Colonic mucosa (tissue), 4 donors: Measurements from ENCODE around the gene CPZ. TPM values are rescaled to one million over a fixed set of nuclear protein-coding genes. Genes with fewer than 3 reads are reported as not detected.
"Not testable (repeated sequence)": the region's sequence is repeated elsewhere in the genome, so short reads cannot be mapped to it uniquely, and the experiment has no call there.

ENCODE experiments used
- DNase-seq: peaks from one replicate; pipeline ENCODE4 v3.0.0-alpha.2; 2020
- H3K27ac ChIP-seq: fragments of 200-600 bp; one replicate; pipeline ENCODE4 v1.8.0; 2021
- H3K27me3 ChIP-seq: fragments of 200-600 bp; one replicate; pipeline ENCODE4 v1.8.0; 2021
- H3K36me3 ChIP-seq: fragments of 200-600 bp; one replicate; pipeline ENCODE4 v1.8.0; 2021
- H3K4me1 ChIP-seq: fragments of 200-600 bp; one replicate; pipeline ENCODE4 v1.8.0; 2021; ENCODE audit warnings: mild to moderate bottlenecking
- H3K4me3 ChIP-seq: fragments of 200-600 bp; one replicate; pipeline ENCODE4 v1.8.0; 2021
- H3K9ac ChIP-seq, 2 donors: one replicate each; pipeline ENCODE4 v1.7.0; 2013; ENCODE audit warnings: control low read depth in 2 of 2, low read depth in 2 of 2, low read length in 2 of 2
- H3K9me3 ChIP-seq: fragments of 200-600 bp; one replicate; pipeline ENCODE4 v1.8.0; 2021
- CTCF ChIP-seq: fragments of 200-600 bp; IDR thresholded peaks from one replicate; pipeline ENCODE4 v1.8.0; 2022; ENCODE audit warnings: antibody characterized with exemption, mild to moderate bottlenecking
- intact Hi-C: fragments of 100-400 bp; cut with DNase I; formaldehyde crosslinking; loops from one replicate; pipeline ENCODE4 v1.14.1; 2022
- total RNA-seq, 2 donors: library from RNA; stranded (reverse); fragmentation: NEBNext Ultra II Directional in 1 of 2; extraction: Animal tissue kit (Norgen Biotek cat#: 25700) in 1 of 2; gene quantifications; one replicate each; pipeline ENCODE4 v1.2.1, GENCODE V29; 2021
- donor health status: healthy.
- donor health status: DM: no; HTN: no; CAD: no.
- donor health status: DM: no; HTN: no; CAD: no.

CPZ gene
- total RNA-seq, 2 donors from 2014 or later = 1.2 to 1.5 TPM

DNA sequence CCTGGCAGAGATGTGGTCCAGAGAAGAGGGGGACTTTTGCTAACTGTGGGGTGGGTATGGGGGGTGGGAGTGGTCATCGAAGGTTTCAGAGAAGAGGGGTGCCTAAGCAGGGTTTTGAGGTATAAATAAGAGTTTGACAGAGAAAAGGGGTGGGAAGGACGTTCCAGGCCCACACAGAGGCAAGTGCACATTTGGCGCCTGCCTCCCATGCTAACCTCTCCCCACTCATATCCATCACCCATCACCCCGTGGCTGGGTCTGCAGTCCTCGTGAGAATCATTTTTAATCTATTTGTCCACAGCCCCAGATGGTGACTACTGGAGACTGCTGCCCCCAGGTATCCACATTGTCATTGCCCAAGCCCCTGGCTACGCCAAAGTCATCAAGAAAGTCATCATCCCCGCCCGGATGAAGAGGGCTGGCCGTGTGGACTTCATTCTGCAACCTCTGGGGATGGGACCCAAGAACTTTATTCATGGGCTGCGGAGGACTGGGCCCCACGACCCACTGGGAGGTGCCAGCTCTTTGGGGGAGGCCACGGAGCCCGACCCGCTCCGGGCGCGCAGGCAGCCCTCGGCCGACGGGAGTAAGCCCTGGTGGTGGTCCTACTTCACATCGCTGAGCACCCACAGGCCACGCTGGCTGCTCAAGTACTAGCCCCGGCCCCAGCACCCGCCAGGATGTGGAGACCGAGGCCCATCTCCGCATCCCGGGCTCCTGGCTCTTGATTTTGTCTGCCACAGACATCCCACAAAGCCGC lies 26.6 kb downstream of the CPZ start:
- no peak for DNase-seq

DNA sequence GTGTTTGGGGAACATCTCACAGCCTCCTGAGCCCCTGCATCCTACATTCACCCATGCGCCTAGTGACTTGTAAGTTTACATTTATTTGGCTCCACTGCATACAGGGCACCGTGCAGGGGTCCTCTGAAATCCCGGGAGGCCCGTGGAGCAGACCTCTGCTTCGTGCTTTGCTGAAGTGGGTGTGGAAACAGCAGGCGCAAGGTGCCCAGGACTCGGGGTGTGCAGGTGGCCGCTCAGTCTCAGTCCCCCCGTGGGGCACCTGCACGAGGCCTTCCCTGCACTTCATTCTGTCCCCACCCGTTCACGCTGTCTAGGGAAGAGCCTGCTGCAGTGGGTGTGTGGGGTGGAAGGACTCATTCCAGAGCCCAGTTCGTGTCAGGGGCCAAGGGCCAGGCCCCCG lies 28.6 kb downstream of the CPZ start:
- H3K9ac ChIP-seq, DNase-seq, H3K4me1 ChIP-seq, H3K4me3 ChIP-seq, H3K27ac ChIP-seq, H3K36me3 ChIP-seq, intact Hi-C loops, H3K27me3 ChIP-seq, H3K9me3 ChIP-seq: not testable (repeated sequence)

More for the DNA sequence above, 26.6 kb downstream of the CPZ start:
- Histone ChIP-seq H3K9me3 (no peaks in the 10 kb centered on the region), H3K4me3 (no peak overlapping the region), H3K9ac (no peak overlapping the region), H3K4me1 (no peaks in the 10 kb centered on the region), H3K27me3 (no peaks in the 10 kb centered on the region), H3K36me3 (no peaks in the 10 kb centered on the region), H3K27ac (no peak overlapping the region)
- intact Hi-C loops = no loop called here
- no peak for TF ChIP-seq CTCF

GRCh38 chr4:8624601-8625272 lies 32.2 kb downstream of the CPZ start:
- DNase-seq, H3K27ac ChIP-seq, H3K4me3 ChIP-seq: not testable (repeated sequence)

DNA sequence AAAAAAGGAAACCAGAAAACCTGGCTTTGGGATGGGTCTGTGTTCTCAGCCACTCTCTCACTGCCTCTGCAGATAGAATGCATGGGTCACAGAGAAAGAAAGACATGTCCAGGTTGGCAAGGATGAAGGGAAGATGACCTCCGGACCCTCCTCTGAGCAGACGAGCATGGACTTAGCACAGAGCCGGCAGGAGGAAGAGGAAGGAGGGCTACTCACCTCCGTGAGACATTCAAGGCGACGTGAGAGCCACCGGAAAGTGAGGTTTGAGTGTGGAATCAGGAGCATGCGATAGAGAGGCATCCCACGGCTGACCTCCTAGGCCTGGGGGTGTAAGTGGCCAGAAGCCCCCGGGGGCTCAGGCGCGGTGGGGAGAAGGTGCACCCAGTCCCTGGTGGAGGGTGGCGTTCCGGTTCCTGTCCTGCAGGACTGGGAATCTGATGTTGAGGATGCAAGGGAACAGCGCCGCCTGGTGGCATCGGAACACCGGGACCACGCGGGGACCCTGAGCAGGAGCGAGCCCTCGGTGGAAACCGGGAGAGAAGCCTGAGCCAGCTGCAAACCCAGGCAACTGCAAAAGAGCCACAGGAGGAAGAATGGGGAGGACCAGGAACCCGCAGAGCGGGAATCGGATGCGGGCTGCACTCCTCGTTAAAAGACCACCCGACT lies 37.8 kb downstream of the CPZ start:
- H3K4me1 ChIP-seq, H3K36me3 ChIP-seq, intact Hi-C loops, H3K27ac ChIP-seq, H3K9ac ChIP-seq, H3K4me3 ChIP-seq, H3K9me3 ChIP-seq, H3K27me3 ChIP-seq, DNase-seq: not testable (repeated sequence)

More at GRCh38 chr4:8624601-8625272, 32.2 kb downstream of the CPZ start:
- intact Hi-C loops, H3K9me3 ChIP-seq, H3K36me3 ChIP-seq, H3K27me3 ChIP-seq, H3K9ac ChIP-seq, H3K4me1 ChIP-seq: not testable (repeated sequence)

DNA sequence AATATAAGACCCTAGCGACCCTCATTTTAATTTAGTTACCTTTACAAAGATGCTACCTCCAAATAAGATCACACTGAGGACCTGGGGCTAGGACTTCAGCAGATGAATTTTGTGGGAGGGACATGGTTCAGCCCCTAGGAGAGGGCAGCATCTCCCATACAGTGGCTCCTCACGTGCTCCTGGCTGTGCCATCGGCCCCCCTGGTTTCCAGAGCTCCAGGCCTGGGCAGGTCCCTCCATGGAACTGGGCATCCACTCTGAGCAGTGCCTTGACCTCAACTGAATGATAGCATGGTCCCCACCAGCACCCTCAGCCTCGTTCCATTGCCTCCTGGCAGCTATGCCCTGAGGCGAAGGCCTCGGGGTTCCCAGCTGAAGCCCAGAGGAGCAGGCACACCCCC lies 39.3 kb downstream of the CPZ start:
- H3K4me1 ChIP-seq, H3K9ac ChIP-seq, H3K27me3 ChIP-seq, H3K36me3 ChIP-seq, DNase-seq, H3K9me3 ChIP-seq, H3K27ac ChIP-seq, H3K4me3 ChIP-seq, intact Hi-C loops: not testable (repeated sequence)

GRCh38 chr4:8634773-8635172 lies 42.2 kb downstream of the CPZ start:
- H3K36me3 ChIP-seq, H3K4me3 ChIP-seq, H3K27me3 ChIP-seq, H3K9me3 ChIP-seq, H3K4me1 ChIP-seq, H3K9ac ChIP-seq, DNase-seq, intact Hi-C loops, H3K27ac ChIP-seq: not testable (repeated sequence)

DNA sequence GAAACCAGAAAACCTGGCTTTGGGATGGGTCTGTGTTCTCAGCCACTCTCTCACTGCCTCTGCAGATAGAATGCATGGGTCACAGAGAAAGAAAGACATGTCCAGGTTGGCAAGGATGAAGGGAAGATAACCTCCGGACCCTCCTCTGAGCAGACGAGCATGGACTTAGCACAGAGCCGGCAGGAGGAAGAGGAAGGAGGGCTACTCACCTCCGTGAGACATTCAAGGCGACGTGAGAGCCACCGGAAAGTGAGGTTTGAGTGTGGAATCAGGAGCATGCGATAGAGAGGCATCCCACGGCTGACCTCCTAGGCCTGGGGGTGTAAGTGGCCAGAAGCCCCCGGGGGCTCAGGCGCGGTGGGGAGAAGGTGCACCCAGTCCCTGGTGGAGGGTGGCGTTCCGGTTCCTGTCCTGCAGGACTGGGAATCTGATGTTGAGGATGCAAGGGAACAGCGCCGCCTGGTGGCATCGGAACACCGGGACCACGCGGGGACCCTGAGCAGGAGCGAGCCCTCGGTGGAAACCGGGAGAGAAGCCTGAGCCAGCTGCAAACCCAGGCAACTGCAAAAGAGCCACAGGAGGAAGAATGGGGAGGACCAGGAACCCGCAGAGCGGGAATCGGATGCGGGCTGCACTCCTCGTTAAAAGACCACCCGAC lies 43.5 kb downstream of the CPZ start:
- H3K9me3 ChIP-seq, H3K9ac ChIP-seq, H3K4me3 ChIP-seq, H3K27me3 ChIP-seq, H3K4me1 ChIP-seq, intact Hi-C loops, H3K36me3 ChIP-seq, H3K27ac ChIP-seq, DNase-seq: not testable (repeated sequence)

GRCh38 chr4:8637456-8637984 lies 45.0 kb downstream of the CPZ start:
- TF ChIP-seq CTCF = no peak
- Histone ChIP-seq H3K36me3 (no peaks in the 10 kb centered on the region), H3K9ac (no peak overlapping the region), H3K27me3 (no peaks in the 10 kb centered on the region), H3K4me3 (no peak overlapping the region), H3K9me3 (no peaks in the 10 kb centered on the region), H3K4me1 (no peaks in the 10 kb centered on the region), H3K27ac (no peak overlapping the region)
- DNase-seq = no peak
- intact Hi-C loops = no loop called here
